Right atrium auricular region (tissue), 2 donors: ENCODE results near the gene POLR3GL. TPM values are rescaled to one million over a fixed set of nuclear protein-coding genes. Genes with fewer than 3 reads are reported as not detected.

Source experiments
- DNase-seq: peaks from one replicate; pipeline ENCODE4 v3.0.0-alpha.2; 2019; ENCODE audit warnings: low spot score
- H3K27ac ChIP-seq, 2 donors: fragments of 200-600 bp; sonication (generic); 1 replicate in 1 of 2; 2 replicates in 1 of 2; pipeline ENCODE4 v1.5.1; 2016 to 2019
- H3K27me3 ChIP-seq, 2 donors: fragments of 200-600 bp; sonication (generic); one replicate each; pipeline versions ENCODE4 v1.5.1 to v1.6.0; 2017 to 2019
- H3K36me3 ChIP-seq: fragments of 200-600 bp; sonication (generic); one replicate; pipeline ENCODE4 v1.5.1; 2016
- H3K4me1 ChIP-seq, 2 donors: fragments of 200-600 bp; sonication (generic); one replicate each; pipeline versions ENCODE4 v1.5.1 to v1.6.0; 2017 to 2019
- H3K4me3 ChIP-seq, 2 donors: fragments of 200-600 bp; sonication (generic); 1 replicate in 1 of 2; 2 replicates in 1 of 2; pipeline ENCODE4 v1.5.1; 2017 to 2019; ENCODE audit warnings: mild to moderate bottlenecking in 1 of 2, moderate library complexity in 1 of 2
- H3K9me3 ChIP-seq, 2 donors: fragments of 200-600 bp; sonication (generic); one replicate each; pipeline ENCODE4 v1.5.1; 2019
- total RNA-seq, 2 donors: library from RNA; depleted of rRNA; stranded (reverse); fragments of >200 nt; gene quantifications; one replicate each; pipeline ENCODE4 v1.1.0, GENCODE V29; 2016
- TF ChIP-seq, protein P1 (sequence below), 2 donors: fragments of 200-600 bp; sonication (generic); IDR thresholded peaks; one replicate each; pipeline ENCODE4 v1.5.1; 2019; ENCODE audit warnings: antibody characterized with exemption in 2 of 2

Gene POLR3GL
- total RNA-seq, 2 donors from 2014 or later, result 36.4 to 45.2 TPM

DNA sequence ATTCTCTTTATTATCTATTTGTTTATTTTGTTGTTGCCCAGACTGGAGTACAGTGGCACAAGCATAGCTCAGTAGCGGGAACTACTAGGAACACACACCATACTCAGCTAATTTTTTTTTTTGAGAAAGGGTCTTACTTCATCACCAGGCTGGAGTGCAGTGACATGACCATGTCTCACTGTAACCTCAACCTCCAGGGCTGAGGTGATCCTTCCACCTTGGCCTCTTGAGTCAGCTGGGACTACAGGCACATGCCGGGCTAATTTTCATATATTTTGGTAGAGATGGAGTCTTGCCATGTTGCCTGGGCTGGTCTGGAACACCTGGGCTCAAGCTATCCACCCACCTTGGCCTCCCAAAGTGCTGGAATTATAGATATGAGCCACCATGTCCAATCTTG is 37.2 kb downstream of the POLR3GL start:
- Histone ChIP-seq H3K4me3 (no peak overlapping the region), H3K4me1 (peaks cover 0 to 31% of the 10 kb centered on the region in 2 donors), H3K9me3 (no peaks in the 10 kb centered on the region), H3K36me3 (no peaks in the 10 kb centered on the region), H3K27me3 (no peaks in the 10 kb centered on the region), H3K27ac (peak overlapping the region in 1 of 2 donors; percentile 98)
- TF ChIP-seq, protein P1, sequence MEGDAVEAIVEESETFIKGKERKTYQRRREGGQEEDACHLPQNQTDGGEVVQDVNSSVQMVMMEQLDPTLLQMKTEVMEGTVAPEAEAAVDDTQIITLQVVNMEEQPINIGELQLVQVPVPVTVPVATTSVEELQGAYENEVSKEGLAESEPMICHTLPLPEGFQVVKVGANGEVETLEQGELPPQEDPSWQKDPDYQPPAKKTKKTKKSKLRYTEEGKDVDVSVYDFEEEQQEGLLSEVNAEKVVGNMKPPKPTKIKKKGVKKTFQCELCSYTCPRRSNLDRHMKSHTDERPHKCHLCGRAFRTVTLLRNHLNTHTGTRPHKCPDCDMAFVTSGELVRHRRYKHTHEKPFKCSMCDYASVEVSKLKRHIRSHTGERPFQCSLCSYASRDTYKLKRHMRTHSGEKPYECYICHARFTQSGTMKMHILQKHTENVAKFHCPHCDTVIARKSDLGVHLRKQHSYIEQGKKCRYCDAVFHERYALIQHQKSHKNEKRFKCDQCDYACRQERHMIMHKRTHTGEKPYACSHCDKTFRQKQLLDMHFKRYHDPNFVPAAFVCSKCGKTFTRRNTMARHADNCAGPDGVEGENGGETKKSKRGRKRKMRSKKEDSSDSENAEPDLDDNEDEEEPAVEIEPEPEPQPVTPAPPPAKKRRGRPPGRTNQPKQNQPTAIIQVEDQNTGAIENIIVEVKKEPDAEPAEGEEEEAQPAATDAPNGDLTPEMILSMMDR (IDR thresholded peaks at IDR 0.05), result no peak
- DNase-seq, result no peak

DNA sequence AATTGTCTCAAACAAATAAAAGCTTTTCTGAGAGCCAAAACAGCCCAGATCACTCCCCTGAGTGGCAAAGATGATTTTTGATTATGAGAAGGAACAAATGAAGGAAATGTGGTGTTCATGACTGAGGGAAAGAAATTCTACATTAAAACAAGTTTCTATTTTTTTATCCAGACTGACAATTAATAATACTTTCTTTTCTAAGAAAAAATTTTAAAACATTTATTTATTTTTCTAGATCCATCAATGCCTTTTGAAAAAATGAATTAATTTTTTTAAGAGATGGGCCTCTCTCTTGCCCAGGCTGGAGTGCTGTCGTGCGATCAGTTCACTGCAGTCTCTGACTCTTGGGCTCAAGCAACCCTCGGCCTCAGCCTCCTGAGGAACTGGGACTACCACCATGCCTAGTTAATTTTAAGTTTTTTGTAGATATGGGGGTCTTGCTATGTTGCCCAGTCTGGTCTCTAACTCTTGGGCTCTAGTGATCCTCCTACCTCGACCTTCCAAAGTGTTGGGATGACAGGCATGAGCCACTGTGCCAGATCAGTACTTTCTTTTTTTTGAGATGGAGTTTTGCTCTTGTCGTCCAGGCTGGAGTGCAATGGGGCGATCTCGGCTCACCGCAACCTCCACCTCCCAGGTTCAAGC is 43.1 kb downstream of the POLR3GL start:
- Histone ChIP-seq H3K27ac (peak overlapping the region; percentile 75 to 84), H3K4me3 (peak overlapping the region in 1 of 2 donors; percentile 24), H3K4me1 (peaks cover 0 to 8% of the 10 kb centered on the region in 2 donors), H3K36me3 (no peaks in the 10 kb centered on the region), H3K9me3 (no peaks in the 10 kb centered on the region), H3K27me3 (no peaks in the 10 kb centered on the region)
- DNase-seq, result no peak
- TF ChIP-seq, protein P1 (IDR thresholded peaks at IDR 0.05), result peak in 1 of 2 donors; percentile 8

DNA sequence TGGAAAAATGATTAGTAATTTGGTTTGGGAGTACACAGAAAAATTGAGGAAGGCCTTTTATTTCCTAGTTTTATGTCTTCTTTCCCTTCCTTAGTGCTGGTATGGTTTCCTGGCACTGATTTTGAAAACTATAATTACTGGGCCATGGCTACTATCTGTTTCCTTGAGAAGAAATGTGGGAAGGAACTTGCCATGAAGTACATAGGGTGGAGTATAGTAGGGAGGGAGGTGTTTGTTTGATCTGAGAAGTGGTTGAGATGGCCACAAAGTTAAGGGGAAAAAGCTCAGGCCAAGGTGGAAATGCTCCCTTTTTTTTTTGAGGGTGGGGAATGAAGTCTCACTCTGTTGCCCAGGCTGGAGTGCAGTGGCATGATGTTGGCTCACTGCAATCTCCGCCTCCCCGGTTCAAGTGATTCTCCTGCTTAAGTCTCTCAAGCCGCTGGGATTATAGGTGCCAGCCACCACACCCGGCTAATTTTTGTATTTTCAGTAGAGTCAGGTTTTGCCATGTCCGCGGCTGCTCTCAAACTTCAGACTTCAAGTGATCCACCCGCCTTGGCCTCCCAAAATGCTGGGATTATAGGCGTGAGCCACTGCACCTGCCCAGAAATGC is 45.7 kb downstream of the POLR3GL start:
- H3K27me3 ChIP-seq, result no peaks in the 10 kb centered on the region
- TF ChIP-seq, protein P1 (IDR thresholded peaks at IDR 0.05), result no peak
- no peak for DNase-seq
- H3K36me3 ChIP-seq, result no peaks in the 10 kb centered on the region
- H3K4me3 ChIP-seq, result no peak overlapping the region
- no peaks in the 10 kb centered on the region for H3K9me3 ChIP-seq
- peaks cover 0 to 8% of the 10 kb centered on the region in 2 donors for H3K4me1 ChIP-seq
- peak overlapping the region; percentile 49 to 60 for H3K27ac ChIP-seq

DNA sequence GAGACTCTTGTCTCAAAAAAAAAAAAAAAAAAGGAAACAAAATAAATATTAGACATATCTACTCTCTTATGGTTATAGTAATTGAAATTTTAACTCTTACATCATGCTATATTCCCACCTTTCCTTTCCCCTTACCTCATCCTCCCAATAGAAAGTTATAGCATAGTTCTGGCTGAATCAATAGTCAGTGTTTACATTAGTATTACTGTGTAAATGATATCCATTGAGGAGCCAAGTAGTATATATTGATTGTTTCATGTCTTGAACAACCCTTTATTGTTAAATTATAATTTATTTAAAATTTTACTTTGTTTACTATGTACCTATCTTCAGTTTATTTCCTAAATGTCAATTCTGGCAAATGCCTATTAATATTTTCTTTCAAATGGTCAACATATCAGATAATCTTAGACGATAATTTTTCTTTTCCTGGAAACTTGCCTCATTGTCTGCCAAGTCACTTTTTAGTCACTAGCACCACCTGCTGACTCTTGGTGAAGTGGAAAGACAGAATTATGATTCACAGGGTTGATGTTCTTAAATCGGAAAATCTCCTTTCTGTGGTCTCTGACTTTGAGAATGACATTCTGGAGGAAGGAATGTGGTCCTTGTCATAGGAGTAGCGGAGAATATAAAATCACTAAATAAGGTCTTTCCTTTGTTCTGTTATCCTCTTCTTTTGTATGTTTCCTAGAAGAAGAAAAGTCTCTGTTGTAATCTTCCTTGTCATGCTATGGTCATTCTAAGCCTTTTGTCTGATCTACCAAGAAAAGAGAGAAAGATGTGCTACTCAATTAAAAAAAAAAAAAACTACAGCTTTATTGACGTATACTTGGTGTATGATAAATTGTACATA is 48.4 kb downstream of the POLR3GL start:
- Histone ChIP-seq H3K36me3 (no peaks in the 10 kb centered on the region), H3K4me3 (no peak overlapping the region), H3K4me1 (peaks cover 0 to 2% of the 10 kb centered on the region in 2 donors), H3K9me3 (no peaks in the 10 kb centered on the region), H3K27me3 (no peaks in the 10 kb centered on the region), H3K27ac (no peak overlapping the region)
- no peak for DNase-seq
- TF ChIP-seq, protein P1 (IDR thresholded peaks at IDR 0.05), result peak; percentile 40 to 81

DNA sequence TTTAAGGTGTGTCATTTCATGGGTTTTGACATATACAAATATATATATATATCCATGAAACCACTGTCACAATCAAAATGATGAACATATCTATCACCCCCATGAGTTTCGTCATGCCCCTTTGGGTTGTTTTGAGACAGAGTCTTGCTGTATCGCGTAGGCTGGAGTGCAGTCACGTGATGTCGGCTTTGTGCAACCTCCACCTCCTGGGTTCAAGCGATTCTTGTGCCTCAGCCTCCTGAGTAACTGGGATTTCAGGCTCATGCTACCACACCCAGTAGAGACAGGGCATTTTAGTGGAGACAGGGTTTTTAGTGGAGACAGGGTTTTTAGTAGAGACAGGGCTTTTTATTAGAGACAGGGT is 49.1 kb downstream of the POLR3GL start:
- H3K27ac ChIP-seq, result no peak overlapping the region
- no peaks in the 10 kb centered on the region for H3K27me3 ChIP-seq
- no peak for DNase-seq
- H3K36me3 ChIP-seq, result no peaks in the 10 kb centered on the region
- no peaks in the 10 kb centered on the region for H3K4me1 ChIP-seq
- TF ChIP-seq, protein P1 (IDR thresholded peaks at IDR 0.05), result no peak
- no peak overlapping the region for H3K4me3 ChIP-seq
- H3K9me3 ChIP-seq, result no peaks in the 10 kb centered on the region
